HL-60 (cell line): Measurements from ENCODE around the gene TMC1.

Experiments used
- DNase-seq, 2 experiments: peaks; one replicate each; pipeline ENCODE4 v3.0.0-alpha.2; 2010 to 2020; ENCODE audit warnings: low read depth in 1 of 2, low spot score in 1 of 2
- H3K27ac ChIP-seq: fragments of 250-450 bp; sonication (Bioruptor Pico); replicated peaks from 2 replicates; pipeline ENCODE4 v1.5.1; 2020; ENCODE audit warnings: mild to moderate bottlenecking, moderate library complexity
- H3K27me3 ChIP-seq: fragments of 250-450 bp; sonication (Bioruptor Pico); 2 replicates; pipeline ENCODE4 v1.5.1; 2021; ENCODE audit warnings: mild to moderate bottlenecking, moderate library complexity; ENCODE audit not compliant: insufficient read depth, poor library complexity, severe bottlenecking
- H3K4me3 ChIP-seq: replicated peaks from 2 replicates; pipeline ENCODE4 v1.5.1; 2011; ENCODE audit warnings: mild to moderate bottlenecking, control low read depth, low read length; ENCODE audit not compliant: insufficient read depth
- CTCF ChIP-seq: IDR thresholded peaks from one replicate; pipeline ENCODE4 v1.5.1; 2011; ENCODE audit warnings: low read length, control low read depth, inconsistent platforms; ENCODE audit not compliant: insufficient read depth
- GABPA ChIP-seq: IDR thresholded peaks from 2 replicates; pipeline ENCODE4 v1.6.1; 2012; ENCODE audit warnings: low read depth
- POLR2AphosphoS5 ChIP-seq: IDR thresholded peaks from 2 replicates; pipeline ENCODE4 v1.6.1; 2012; ENCODE audit warnings: low read depth
- REST ChIP-seq: IDR thresholded peaks from 2 replicates; pipeline ENCODE4 v1.6.1; 2012; ENCODE audit warnings: low read depth; ENCODE audit not compliant: insufficient replicate concordance
- SPI1 ChIP-seq: IDR thresholded peaks from 2 replicates; pipeline ENCODE4 v1.6.1; 2012; ENCODE audit warnings: low read depth, mild to moderate bottlenecking, borderline replicate concordance

Gene TMC1

GRCh38 chr9:72579880-72580550 lies 58.6 kb downstream of the TMC1 start:
- Histone ChIP-seq H3K4me3 (no peak overlapping the region), H3K27me3 (no peaks in the 10 kb centered on the region), H3K27ac (no peak overlapping the region)
- no peak for DNase-seq
- TF ChIP-seq SPI1 = no peak
- TF ChIP-seq GABPA = no peak
- no peak for TF ChIP-seq POLR2AphosphoS5
- TF ChIP-seq REST = no peak
- TF ChIP-seq CTCF = no peak

GRCh38 chr9:72581694-72582093 lies 60.3 kb downstream of the TMC1 start:
- no peak overlapping the region for H3K27ac ChIP-seq
- no peaks in the 10 kb centered on the region for H3K27me3 ChIP-seq
- DNase-seq = no peak
- no peak overlapping the region for H3K4me3 ChIP-seq
- TF ChIP-seq SPI1 = no peak
- no peak for TF ChIP-seq CTCF
- no peak for TF ChIP-seq POLR2AphosphoS5
- no peak for TF ChIP-seq REST
- TF ChIP-seq GABPA = no peak

- Histone ChIP-seq H3K4me3 (no peak overlapping the region), H3K27ac (no peak overlapping the region), H3K27me3 (no peaks in the 10 kb centered on the region)
- TF ChIP-seq SPI1 = no peak
- no peak for TF ChIP-seq GABPA
- TF ChIP-seq CTCF = no peak
- no peak for TF ChIP-seq REST
- no peak for TF ChIP-seq POLR2AphosphoS5
- no peak for DNase-seq
Observed at GRCh38 chr9:72583370-72583769, 62.0 kb downstream of the TMC1 start.
